H1 (cell line): ENCODE results near the gene IDI1. TPM values are rescaled to one million over a fixed set of nuclear protein-coding genes. Genes with fewer than 3 reads are reported as not detected.
A peak's percentile ranks its signal among the peaks of the same experiment; 100 is the strongest.

Experiments used
- CTCF ChIA-PET: fragments of 300-600 bp; sonication (Branson Sonifier 250); formaldehyde crosslinking; loops from one replicate; lab custom pipeline; 2021; ENCODE audit not compliant: partially characterized antibody; lab: Charles Lee
- POLR2A ChIA-PET: fragments of 300-600 bp; sonication (Branson Sonifier 250); formaldehyde crosslinking; loops from one replicate; lab custom pipeline; 2021; ENCODE audit warnings: inconsistent platforms; ENCODE audit not compliant: partially characterized antibody; lab: Charles Lee
- DNase-seq, 2 experiments: peaks; one replicate each; pipeline versions ENCODE4 v3.0.0 to v3.0.0-alpha.2; 2010 to 2022; ENCODE audit warnings: low spot score in 2 of 2, low read depth in 1 of 2, mixed read lengths in 1 of 2
- FAIRE-seq: peaks from 2 replicates; lab custom pipeline; 2011; peaks lifted over from hg19 to GRCh38; lab: Jason Lieb, UNC
- H2AFZ ChIP-seq: 2 replicates; pipeline ENCODE4 v1.8.1; 2012; ENCODE audit warnings: low read length, inconsistent platforms
- H2AK5ac ChIP-seq: 2 replicates; pipeline ENCODE4 v1.6.1; 2013; ENCODE audit warnings: low read depth, low read length
- H2BK120ac ChIP-seq: replicated peaks from 2 replicates; pipeline ENCODE3; 2013; ENCODE audit warnings: low read depth, low read length, inconsistent platforms
- H2BK12ac ChIP-seq: 2 replicates; pipeline ENCODE4 v1.6.1; 2013; ENCODE audit warnings: low read depth, low read length
- H2BK15ac ChIP-seq: 2 replicates; pipeline ENCODE4 v1.6.1; 2013; ENCODE audit warnings: low read length
- H2BK20ac ChIP-seq: 2 replicates; pipeline ENCODE4 v1.6.1; 2013; ENCODE audit warnings: low read length
- H2BK5ac ChIP-seq: 2 replicates; pipeline ENCODE4 v1.6.1; 2013; ENCODE audit warnings: low read depth, low read length
- H3K14ac ChIP-seq: 2 replicates; pipeline ENCODE4 v1.6.1; 2013; ENCODE audit warnings: inconsistent platforms; ENCODE audit not compliant: insufficient read length
- H3K18ac ChIP-seq: 2 replicates; pipeline ENCODE4 v1.6.1; 2013; ENCODE audit warnings: low read length; ENCODE audit errors: extremely low read depth
- H3K23ac ChIP-seq: 2 replicates; pipeline ENCODE4 v1.6.1; 2013; ENCODE audit warnings: inconsistent platforms; ENCODE audit not compliant: insufficient read length
- H3K23me2 ChIP-seq: 2 replicates; pipeline ENCODE4 v1.6.1; 2013; ENCODE audit warnings: low read depth, low read length
- H3K27ac ChIP-seq: 2 replicates; pipeline ENCODE4 v1.6.1; 2011; ENCODE audit warnings: low read depth, low read length, inconsistent platforms
- H3K27me3 ChIP-seq, 4 experiments: replicated peaks in 1 of 4; 1 replicate in 1 of 4; 2 replicates in 3 of 4; pipeline versions ENCODE4 v1.6.1 to v1.8.1; 2011 to 2013; ENCODE audit warnings: low read length in 3 of 4, mild to moderate bottlenecking in 3 of 4, inconsistent platforms in 2 of 4, mixed read lengths in 2 of 4, moderate library complexity in 1 of 4; ENCODE audit not compliant: control insufficient read depth in 3 of 4, insufficient read depth in 3 of 4; ENCODE audit errors: extremely low read depth in 1 of 4
- H3K36me3 ChIP-seq, 4 experiments: 2 replicates each; pipeline versions ENCODE4 v1.6.1 to v1.8.1; 2011 to 2013; ENCODE audit warnings: mild to moderate bottlenecking in 4 of 4, low read length in 3 of 4, moderate library complexity in 2 of 4, control low read depth in 1 of 4, inconsistent platforms in 1 of 4; ENCODE audit not compliant: insufficient read depth in 4 of 4, control insufficient read depth in 2 of 4
- H3K4ac ChIP-seq: replicated peaks from 2 replicates; pipeline ENCODE3; 2013; ENCODE audit warnings: low read length, low read depth, mixed read lengths, inconsistent platforms; ENCODE audit not compliant: insufficient read length
- H3K4me1 ChIP-seq, 4 experiments: replicated peaks in 1 of 4; 1 replicate in 1 of 4; 2 replicates in 3 of 4; pipeline versions ENCODE4 v1.6.1 to v1.8.1; 2011 to 2013; ENCODE audit warnings: low read length in 3 of 4, inconsistent platforms in 2 of 4, mixed read lengths in 1 of 4; ENCODE audit not compliant: insufficient read depth in 4 of 4, control insufficient read depth in 3 of 4
- H3K4me2 ChIP-seq, 2 experiments: 2 replicates each; pipeline versions ENCODE4 v1.6.1 to v1.8.1; 2011 to 2013; ENCODE audit warnings: low read depth in 2 of 2, low read length in 2 of 2, control low read depth in 1 of 2, inconsistent platforms in 1 of 2, mild to moderate bottlenecking in 1 of 2; ENCODE audit not compliant: insufficient read depth in 1 of 2
- H3K4me3 ChIP-seq, 4 experiments: fragments of 200-600, 300-600 bp in 1 of 4; sonication (generic), shearing (Covaris generic), sonication (Bioruptor Twin) in 1 of 4; 2 replicates each; pipeline versions ENCODE4 v1.5.1 to v1.8.1; 2011 to 2016; ENCODE audit warnings: low read length in 4 of 4, low read depth in 3 of 4, control low read depth in 2 of 4, inconsistent platforms in 2 of 4, mild to moderate bottlenecking in 2 of 4, mixed read lengths in 1 of 4, moderate library complexity in 1 of 4; ENCODE audit not compliant: insufficient read depth in 2 of 4; ENCODE audit errors: extremely low read depth in 1 of 4
- H3K56ac ChIP-seq: replicated peaks from 2 replicates; pipeline ENCODE3; 2013; ENCODE audit warnings: low read depth, mild to moderate bottlenecking, mixed read lengths, low read length, inconsistent platforms; ENCODE audit not compliant: insufficient read length
- H3K79me1 ChIP-seq: 2 replicates; pipeline ENCODE4 v1.6.1; 2013; ENCODE audit warnings: low read depth, low read length, control low read depth
- H3K79me2 ChIP-seq, 2 experiments: 2 replicates each; pipeline versions ENCODE4 v1.6.1 to v1.8.1; 2012 to 2013; ENCODE audit warnings: low read length in 2 of 2, mild to moderate bottlenecking in 2 of 2, inconsistent platforms in 1 of 2; ENCODE audit not compliant: insufficient read depth in 2 of 2, control insufficient read depth in 1 of 2
- H3K9ac ChIP-seq, 4 experiments: replicated peaks in 1 of 4; 1 replicate in 1 of 4; 2 replicates in 3 of 4; pipeline versions ENCODE4 v1.6.1 to v1.8.1; 2011 to 2013; ENCODE audit warnings: low read depth in 3 of 4, low read length in 3 of 4, control low read depth in 2 of 4, mild to moderate bottlenecking in 2 of 4, moderate library complexity in 2 of 4, inconsistent platforms in 1 of 4; ENCODE audit errors: extremely low read depth in 1 of 4
- H3K9me3 ChIP-seq, 2 experiments: 2 replicates each; pipeline versions ENCODE4 v1.6.1 to v1.8.1; 2012 to 2013; ENCODE audit warnings: mild to moderate bottlenecking in 2 of 2, moderate library complexity in 2 of 2, control low read depth in 1 of 2, inconsistent platforms in 1 of 2, low read depth in 1 of 2, low read length in 1 of 2, mixed read lengths in 1 of 2; ENCODE audit not compliant: insufficient read depth in 2 of 2
- H4K20me1 ChIP-seq, 2 experiments: replicated peaks in 1 of 2; 2 replicates each; pipeline versions ENCODE3 to v1.8.1; 2011 to 2013; ENCODE audit warnings: inconsistent platforms in 2 of 2, low read length in 2 of 2, mild to moderate bottlenecking in 1 of 2; ENCODE audit not compliant: insufficient read depth in 2 of 2, control insufficient read depth in 1 of 2
- H4K5ac ChIP-seq: 2 replicates; pipeline ENCODE4 v1.6.1; 2013; ENCODE audit warnings: low read length, low read depth, mixed read lengths, inconsistent platforms; ENCODE audit not compliant: insufficient read length
- H4K8ac ChIP-seq: 2 replicates; pipeline ENCODE4 v1.8.0; 2013; ENCODE audit warnings: mild to moderate bottlenecking, moderate library complexity, low read length, inconsistent platforms; ENCODE audit not compliant: insufficient read depth; ENCODE audit errors: extremely low read depth
- H4K91ac ChIP-seq: replicated peaks from 2 replicates; pipeline ENCODE3; 2013; ENCODE audit warnings: low read length, mixed read lengths, inconsistent platforms; ENCODE audit not compliant: insufficient read length
- CBX5 ChIP-seq: fragments of 300-800, 300-1000 bp; sonication (generic); IDR thresholded peaks from 2 replicates; pipeline ENCODE4 v1.7.1; 2016; ENCODE audit warnings: antibody characterized with exemption, low read length, low read depth
- POLR2AphosphoS5 ChIP-seq: IDR thresholded peaks from 2 replicates; pipeline ENCODE4 v1.6.1; 2011; ENCODE audit warnings: low read depth, low read length
- WGBS, 2 experiments: shearing (Covaris generic) in 1 of 2; methylation state at CpG; one replicate each; pipeline versions ENCODE4 v1.1.6 to v1.1.7; 2013 to 2015; ENCODE audit warnings: low lambda C conversion rate in 2 of 2, mixed read lengths in 2 of 2, inconsistent platforms in 1 of 2, low coverage in 1 of 2, missing lambda C conversion rate in 1 of 2; ENCODE audit not compliant: insufficient replicate concordance in 2 of 2, insufficient coverage in 1 of 2, insufficient read length in 1 of 2; ENCODE audit errors: extremely low coverage in 1 of 2, missing lambda C conversion rate in 1 of 2; 5-methylcytosine and 5-hydroxymethylcytosine counted together
- polyA plus RNA-seq, 7 experiments: library from polyadenylated mRNA; depleted of rRNA in 3 of 7; stranded (reverse) in 5 of 7; unstranded in 2 of 7; fragments of >200 nt in 5 of 7; fragments of 200-250 nt in 2 of 7; gene quantifications; 1 replicate in 5 of 7; 2 replicates in 1 of 7; 4 replicates in 1 of 7; pipeline versions ENCODE4 v1.2.1 to v1.2.3, GENCODE V29; 2011 to 2013; ENCODE audit warnings: missing spikeins in 2 of 7, mixed read lengths in 2 of 7
- total RNA-seq: library from RNA; stranded (reverse); fragmentation: NEBNext Ultra II Directional; extraction: Animal tissue kit (Norgen Biotek cat#: 25700); gene quantifications from 2 replicates; pipeline ENCODE4 v1.2.1, GENCODE V29; 2021

The IDI1 gene
- total and polyA plus RNA-seq, 2 of the 8 experiments (the other 6 are each of a cell fraction or from before 2014, with no cell fraction given) = 35.3 to 56.6 TPM

- Histone ChIP-seq H2BK12ac (no peak overlapping the region), H3K4me2 (no peak overlapping the region), H3K9ac (no peak overlapping the region), H3K56ac (no peak overlapping the region), H4K8ac (peak overlapping the region; percentile 53; the same call in 1 of the 2 replicates), H2AK5ac (no peak overlapping the region), H4K20me1 (peaks cover 0 to 12% of the 10 kb centered on the region in 2 experiments)
- POLR2A ChIA-PET = no interaction called here
- no peak for TF ChIP-seq CBX5
- peak; percentile 40; the same call in 1 of the 2 replicates for TF ChIP-seq POLR2AphosphoS5
- TF ChIP-seq, all 59 proteins: peak for 1
- Histone ChIP-seq H3K14ac (no peak overlapping the region), H3K4me1 (no peaks in the 10 kb centered on the region), H3K9me3 (no peaks in the 10 kb centered on the region), H3K27ac (no peak overlapping the region), H3K27me3 (no peaks in the 10 kb centered on the region), H2BK15ac (no peak overlapping the region), H2BK20ac (no peak overlapping the region), H3K18ac (no peak overlapping the region), H2BK120ac (no peak overlapping the region), H2AFZ (no peak overlapping the region), H3K23me2 (no peaks in the 10 kb centered on the region), H3K36me3 (peaks cover 60 to 91% (median 81%) of the 10 kb centered on the region in 4 experiments), H4K5ac (no peak overlapping the region), H4K91ac (no peak overlapping the region), H3K79me1 (no peaks in the 10 kb centered on the region), H3K79me2 (peaks cover 0 to 2% of the 10 kb centered on the region in 2 experiments; a peak in 1 of 4 replicates), H3K4ac (no peak overlapping the region), H2BK5ac (no peak overlapping the region), H3K4me3 (no peak overlapping the region), H3K23ac (no peak overlapping the region)
- FAIRE-seq = no peak
- DNase-seq = no peak
- WGBS, 2 experiments = 95% methylated on average over 3 of the region's 7 CpGs; no CpG with 5 or more reads in 1 of the 2 experiments
- CTCF ChIA-PET = no interaction called here
Measured at GRCh38 chr10:1010703-1011102, 38.2 kb downstream of the IDI1 start.
